SU-DHL-6 (cell line): ENCODE results near the gene NDUFA6.

ENCODE experiments used
- H2AFZ ChIP-seq: fragments of 200-600 bp; sonication (generic); 2 replicates; pipeline ENCODE4 v1.6.1; 2014; ENCODE audit warnings: low read depth, mild to moderate bottlenecking, moderate library complexity, mixed read lengths, antibody characterized with exemption, low read length; ENCODE audit not compliant: severe bottlenecking
- H3F3A ChIP-seq: fragments of 200-600 bp; shearing (Covaris generic); 2 replicates; pipeline ENCODE4 v1.6.0; 2016; ENCODE audit warnings: antibody characterized with exemption, mild to moderate bottlenecking; ENCODE audit not compliant: insufficient read depth
- H3K27ac ChIP-seq: fragments of 200-600 bp; sonication (generic); 2 replicates; pipeline ENCODE4 v1.5.1; 2016; ENCODE audit warnings: low read depth, mild to moderate bottlenecking, low read length, moderate library complexity, mixed read lengths
- H3K27me3 ChIP-seq: fragments of 200-600 bp; sonication (generic), shearing (Covaris generic); 2 replicates; pipeline ENCODE4 v1.6.0; 2014; ENCODE audit warnings: mild to moderate bottlenecking, low read length
- H3K36me3 ChIP-seq: fragments of 200-600 bp; sonication (generic); 2 replicates; pipeline ENCODE4 v1.6.1; 2014; ENCODE audit warnings: mild to moderate bottlenecking, low read length, mixed read lengths
- H3K4me2 ChIP-seq: fragments of 300-600, 200-600 bp; shearing (Covaris generic), sonication (generic); 2 replicates; pipeline ENCODE4 v1.6.0; 2014; ENCODE audit warnings: low read length, low read depth, mild to moderate bottlenecking; ENCODE audit not compliant: poor library complexity, severe bottlenecking
- H3K4me3 ChIP-seq: fragments of 200-600 bp; sonication (generic); 2 replicates; pipeline ENCODE4 v1.5.1; 2014; ENCODE audit warnings: antibody characterized with exemption, low read length, mild to moderate bottlenecking, mixed read lengths; ENCODE audit not compliant: insufficient read depth, poor library complexity, severe bottlenecking
- H3K79me2 ChIP-seq: fragments of 200-600 bp; sonication (generic); 2 replicates; pipeline ENCODE4 v1.6.1; 2014; ENCODE audit warnings: mild to moderate bottlenecking, low read length, moderate library complexity; ENCODE audit not compliant: insufficient read depth
- H3K9ac ChIP-seq: fragments of 200-600 bp; sonication (generic); 2 replicates; pipeline ENCODE4 v1.7.0; 2014; ENCODE audit warnings: mild to moderate bottlenecking, low read length
- H3K9me2 ChIP-seq: fragments of 200-600 bp; sonication (generic); replicated peaks from 2 replicates; pipeline ENCODE4 v1.6.1; 2014; ENCODE audit warnings: low read length; ENCODE audit not compliant: insufficient read depth
- H3K9me3 ChIP-seq: fragments of 200-600 bp; sonication (generic); 2 replicates; pipeline ENCODE4 v1.6.1; 2014; ENCODE audit warnings: low read length, mixed read lengths; ENCODE audit not compliant: insufficient read depth
- H4K20me1 ChIP-seq: fragments of 200-600 bp; sonication (generic); 2 replicates; pipeline ENCODE4 v1.6.1; 2014; ENCODE audit warnings: low read depth, mild to moderate bottlenecking, antibody characterized with exemption, low read length, moderate library complexity, mixed read lengths
- EZH2phosphoT487 ChIP-seq: fragments of 200-600 bp; sonication (generic), shearing (Covaris generic); conservative IDR thresholded peaks from 2 replicates; pipeline ENCODE4 v1.6.1; 2018; ENCODE audit warnings: mild to moderate bottlenecking, antibody characterized with exemption, low read length, moderate library complexity, mixed read lengths
- TF ChIP-seq, protein P1 (sequence below): fragments of 200-600 bp; sonication (generic); IDR thresholded peaks from one replicate; pipeline ENCODE4 v1.5.1; 2017; ENCODE audit warnings: antibody characterized with exemption, mild to moderate bottlenecking, low read length, moderate library complexity; ENCODE audit not compliant: insufficient read depth, poor library complexity, severe bottlenecking

The NDUFA6 gene

GRCh38 chr22:42039271-42039670 lies 51.3 kb downstream of the NDUFA6 start:
- TF ChIP-seq EZH2phosphoT487 = no peak
- TF ChIP-seq, protein P1, sequence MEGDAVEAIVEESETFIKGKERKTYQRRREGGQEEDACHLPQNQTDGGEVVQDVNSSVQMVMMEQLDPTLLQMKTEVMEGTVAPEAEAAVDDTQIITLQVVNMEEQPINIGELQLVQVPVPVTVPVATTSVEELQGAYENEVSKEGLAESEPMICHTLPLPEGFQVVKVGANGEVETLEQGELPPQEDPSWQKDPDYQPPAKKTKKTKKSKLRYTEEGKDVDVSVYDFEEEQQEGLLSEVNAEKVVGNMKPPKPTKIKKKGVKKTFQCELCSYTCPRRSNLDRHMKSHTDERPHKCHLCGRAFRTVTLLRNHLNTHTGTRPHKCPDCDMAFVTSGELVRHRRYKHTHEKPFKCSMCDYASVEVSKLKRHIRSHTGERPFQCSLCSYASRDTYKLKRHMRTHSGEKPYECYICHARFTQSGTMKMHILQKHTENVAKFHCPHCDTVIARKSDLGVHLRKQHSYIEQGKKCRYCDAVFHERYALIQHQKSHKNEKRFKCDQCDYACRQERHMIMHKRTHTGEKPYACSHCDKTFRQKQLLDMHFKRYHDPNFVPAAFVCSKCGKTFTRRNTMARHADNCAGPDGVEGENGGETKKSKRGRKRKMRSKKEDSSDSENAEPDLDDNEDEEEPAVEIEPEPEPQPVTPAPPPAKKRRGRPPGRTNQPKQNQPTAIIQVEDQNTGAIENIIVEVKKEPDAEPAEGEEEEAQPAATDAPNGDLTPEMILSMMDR = no peak
- H3K4me3 ChIP-seq = no peak overlapping the region
- H3K27ac ChIP-seq = no peak overlapping the region
- peaks cover 5% of the 10 kb centered on the region for H3K36me3 ChIP-seq
- no peak overlapping the region for H3K9ac ChIP-seq
- no peak overlapping the region for H3K4me2 ChIP-seq
- H3K27me3 ChIP-seq = peaks cover 2% of the 10 kb centered on the region; the same call in 1 of the 2 replicates
- no peaks in the 10 kb centered on the region for H3F3A ChIP-seq
- H4K20me1 ChIP-seq = no peaks in the 10 kb centered on the region
- no peaks in the 10 kb centered on the region for H3K9me2 ChIP-seq
- no peaks in the 10 kb centered on the region for H3K79me2 ChIP-seq
- H3K9me3 ChIP-seq = peaks cover 12% of the 10 kb centered on the region; the same call in 1 of the 2 replicates
- no peak overlapping the region for H2AFZ ChIP-seq
